IPS DF 19.7 (cell line): ENCODE measurements around the gene ATP13A3.

Experiments used
- DNase-seq: peaks from one replicate; pipeline ENCODE4 v3.0.0-alpha.2; 2013; ENCODE audit warnings: low read depth, low spot score

The ATP13A3 gene

DNA sequence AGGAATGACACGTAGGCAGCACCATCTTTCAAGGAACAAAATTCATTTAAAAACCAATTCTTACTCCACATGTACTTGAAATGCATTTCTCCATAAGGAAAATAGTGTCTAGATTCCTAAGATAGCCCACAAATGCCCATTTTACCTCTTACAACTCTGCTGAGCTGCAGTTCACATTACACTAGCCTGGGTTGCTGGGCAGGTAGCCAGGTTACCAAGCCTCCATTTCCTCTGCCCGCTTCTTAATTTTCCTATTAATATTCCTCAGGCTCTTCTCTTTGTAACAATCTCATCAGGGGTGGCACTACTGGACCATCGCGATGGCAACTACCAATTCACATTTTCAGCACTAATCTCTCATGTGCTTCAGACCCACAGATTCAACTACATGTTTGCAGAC, 10.8 kb downstream of the ATP13A3 start:
- DNase-seq: no peak

- DNase-seq: no peak
Measured at GRCh38 chr3:194475138-194475932, 11.5 kb downstream of the ATP13A3 start.

DNA sequence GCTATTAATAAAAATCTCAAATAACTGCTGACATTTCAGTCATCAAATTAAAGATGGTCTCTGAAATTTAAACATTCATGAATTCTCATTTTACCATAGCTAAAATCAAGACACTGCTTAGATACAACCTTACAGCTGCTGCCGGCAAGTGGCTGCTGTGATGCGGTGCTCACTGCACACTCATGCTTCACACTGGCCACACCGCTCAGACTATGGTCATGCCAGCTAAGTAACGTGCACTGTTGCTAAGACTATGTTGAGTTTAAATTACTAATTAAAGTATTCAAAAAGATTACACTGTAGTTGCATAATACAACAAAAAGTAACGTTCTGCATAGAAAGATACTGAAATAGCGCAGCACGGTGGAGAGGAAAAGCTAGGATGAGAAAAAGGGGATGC, 12.1 kb downstream of the ATP13A3 start:
- no peak for DNase-seq

GRCh38 chr3:194472290-194472920, 14.4 kb downstream of the ATP13A3 start:
- peak; percentile 15 for DNase-seq

DNA sequence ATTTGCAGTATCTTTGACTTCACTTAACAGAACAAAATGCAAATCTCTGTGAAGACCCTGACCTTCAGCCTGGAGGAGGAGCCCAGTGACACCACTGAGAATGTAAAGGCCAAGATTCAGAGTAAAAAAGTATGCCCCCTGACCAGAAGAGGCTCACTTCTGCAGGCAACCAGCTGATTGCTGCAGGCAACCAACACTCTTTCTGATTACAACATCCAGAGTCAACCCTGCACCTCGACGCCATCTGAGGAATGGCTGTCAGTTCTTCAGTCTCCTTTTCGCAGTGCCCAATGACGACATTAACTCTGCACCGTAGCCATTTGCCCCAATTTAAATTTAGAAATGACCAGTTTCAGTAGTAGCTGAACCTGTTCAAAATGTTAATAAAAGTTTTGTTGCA, 14.9 kb downstream of the ATP13A3 start:
- DNase-seq: no peak

DNA sequence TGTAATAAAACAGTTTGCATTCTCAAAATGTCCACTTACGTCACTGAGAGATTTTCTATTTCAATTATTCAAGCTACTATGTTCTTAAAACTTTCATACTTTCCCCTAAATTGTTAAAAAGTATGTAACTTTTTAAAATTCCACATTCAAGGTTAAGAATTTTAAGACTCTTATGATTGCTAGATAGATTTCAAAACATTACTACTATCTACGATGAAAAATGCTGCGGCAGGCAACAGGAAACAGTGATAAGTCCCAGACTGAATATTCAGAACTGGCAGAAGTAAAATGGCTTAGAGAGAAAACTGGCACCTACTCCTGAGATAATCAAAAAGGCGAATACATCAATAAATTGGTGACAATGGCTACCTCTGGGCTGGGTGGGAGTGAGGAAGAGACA, 16.2 kb downstream of the ATP13A3 start:
- no peak for DNase-seq

GRCh38 chr3:194469977-194470376, 16.8 kb downstream of the ATP13A3 start:
- no peak for DNase-seq

DNA sequence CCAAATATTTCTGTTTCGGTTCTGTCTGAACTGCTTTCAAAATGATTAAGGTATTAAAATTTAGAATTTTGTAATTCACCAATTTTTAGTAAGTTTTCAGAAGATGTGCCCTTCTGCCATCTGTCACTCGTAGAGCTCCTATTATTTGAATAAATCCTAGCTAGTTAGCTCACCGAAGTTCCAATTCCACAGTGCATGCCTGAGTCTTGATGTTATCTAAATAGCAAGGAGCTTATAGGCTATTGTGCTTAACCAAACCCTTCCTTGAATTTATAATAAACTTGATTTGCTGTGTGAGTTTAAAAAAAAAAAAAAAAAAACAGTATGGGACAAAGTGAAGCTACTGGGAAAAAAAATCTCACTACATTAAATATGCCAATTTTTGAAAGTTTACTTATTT, 18.7 kb downstream of the ATP13A3 start:
- DNase-seq: no peak

- no peak for DNase-seq
Measured at GRCh38 chr3:194466761-194467356, 19.9 kb downstream of the ATP13A3 start.

GRCh38 chr3:194465920-194466570, 20.8 kb downstream of the ATP13A3 start:
- no peak for DNase-seq

DNA sequence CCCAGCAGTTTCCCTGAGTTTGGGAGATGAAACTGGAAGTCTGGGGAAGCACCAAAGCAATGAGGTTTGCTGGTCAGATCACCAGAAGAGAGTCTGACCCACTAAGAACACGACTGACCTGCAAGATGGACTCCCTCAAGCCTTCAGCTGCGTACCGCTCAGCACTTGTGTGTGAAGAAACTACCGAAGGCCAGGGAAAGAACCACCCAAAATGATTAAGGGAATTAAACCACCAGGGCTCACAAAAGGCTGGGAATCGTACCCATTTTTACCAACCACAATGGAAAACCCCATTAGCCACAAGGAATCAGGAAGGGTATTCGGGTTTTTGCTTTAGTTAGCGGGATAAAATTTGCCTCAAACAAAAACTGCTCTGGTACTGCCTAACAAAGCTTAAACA, 21.6 kb downstream of the ATP13A3 start:
- no peak for DNase-seq

GRCh38 chr3:194464692-194465091, 22.1 kb downstream of the ATP13A3 start:
- no peak for DNase-seq

DNA sequence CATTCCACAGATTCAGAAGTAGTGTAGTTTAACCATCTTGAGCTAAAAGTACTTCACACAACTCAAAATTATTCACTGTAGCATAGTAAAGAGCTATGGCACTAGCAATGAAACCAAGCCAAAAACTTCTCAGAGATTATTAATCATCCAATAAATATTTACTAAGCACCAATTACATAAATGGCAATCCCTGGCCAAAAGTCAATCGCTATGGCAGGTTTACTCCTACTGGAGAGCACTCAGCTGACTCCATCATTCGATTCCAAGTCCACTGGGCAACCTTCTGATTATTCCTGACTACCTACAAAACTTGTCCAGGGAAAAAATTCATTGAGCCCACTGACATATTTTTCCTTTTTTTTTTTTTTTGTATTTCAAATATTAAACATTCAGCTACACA, 23.9 kb downstream of the ATP13A3 start:
- DNase-seq: no peak

DNA sequence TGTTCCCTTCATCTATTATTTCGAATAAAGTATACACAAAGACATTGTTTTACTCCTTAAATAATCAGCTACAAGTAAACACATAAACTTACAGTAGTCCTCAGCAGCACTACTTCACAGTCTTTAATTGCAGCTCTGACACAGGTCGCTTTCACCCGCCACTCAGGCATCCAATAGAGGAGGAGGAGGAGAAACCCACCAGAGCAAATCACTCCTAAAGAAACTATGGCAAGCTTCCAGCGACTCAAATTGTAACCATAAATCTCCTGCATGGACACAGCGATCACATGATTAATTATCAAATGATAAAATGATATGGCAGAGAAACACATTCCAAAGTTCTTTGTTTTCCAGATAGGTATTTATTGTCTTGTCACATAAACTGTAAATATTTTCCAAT, 26.2 kb downstream of the ATP13A3 start:
- no peak for DNase-seq

- DNase-seq: no peak
Measured at GRCh38 chr3:194458131-194458530, 28.7 kb downstream of the ATP13A3 start.

GRCh38 chr3:194455481-194455880, 31.3 kb downstream of the ATP13A3 start:
- DNase-seq: no peak

- no peak for DNase-seq
Measured at GRCh38 chr3:194450341-194450740, 36.5 kb downstream of the ATP13A3 start.

- DNase-seq: no peak
Measured at GRCh38 chr3:194449913-194450312, 36.9 kb downstream of the ATP13A3 start.

GRCh38 chr3:194447657-194448056, 39.1 kb downstream of the ATP13A3 start:
- DNase-seq: no peak

GRCh38 chr3:194447161-194447560, 39.6 kb downstream of the ATP13A3 start:
- no peak for DNase-seq

GRCh38 chr3:194446754-194447153, 40.0 kb downstream of the ATP13A3 start:
- no peak for DNase-seq

- no peak for DNase-seq
Measured at GRCh38 chr3:194446172-194446571, 40.6 kb downstream of the ATP13A3 start.
